GM19452 (cell line): ENCODE data around the gene SERTAD3.

Source experiments
- ATAC-seq: cut with Tn5 transposase; IDR thresholded peaks from one replicate; pipeline ENCODE4 v1.9.1; 2021; ENCODE audit not compliant: unreplicated experiment

Gene SERTAD3

DNA sequence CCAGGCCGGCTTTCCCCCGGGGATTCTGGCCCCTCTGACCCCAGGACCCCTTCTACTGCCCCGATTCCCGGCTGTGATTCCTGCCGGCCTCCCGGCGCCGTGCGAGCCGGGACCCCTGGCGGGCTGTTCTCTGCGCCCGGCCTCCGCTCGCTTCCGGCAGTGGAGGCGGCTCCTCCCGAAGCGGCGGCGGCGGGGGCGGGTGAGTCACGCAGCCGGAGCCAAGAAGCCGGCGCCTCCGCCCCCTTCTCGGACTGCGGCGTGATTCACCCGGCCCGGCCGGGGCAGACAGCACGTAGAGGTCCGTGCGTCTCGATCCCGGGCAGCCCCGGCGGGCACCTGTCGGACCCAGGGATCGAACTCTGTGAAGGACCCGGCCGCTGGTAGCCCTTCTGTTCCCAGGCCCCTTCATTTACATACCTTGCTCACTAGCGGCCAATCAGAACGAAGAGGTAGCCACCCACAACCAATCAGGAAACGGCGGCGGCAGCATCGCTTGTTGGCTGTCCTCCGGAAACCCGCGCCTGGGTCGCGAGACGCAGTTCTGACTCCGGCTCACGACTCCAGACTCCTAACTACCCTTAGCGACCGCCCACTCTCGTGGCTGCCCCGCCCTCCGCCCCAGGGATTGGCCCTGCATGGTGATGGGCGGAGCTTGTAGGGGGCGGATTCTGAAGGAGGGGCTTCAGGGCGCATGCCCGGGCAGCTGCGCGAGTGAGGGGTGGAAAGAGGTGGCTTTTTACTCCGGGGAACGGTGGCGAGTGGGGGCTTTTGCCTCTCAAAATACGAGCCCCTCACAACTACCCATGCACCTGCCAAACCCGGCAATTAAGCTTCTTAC, 18.5 kb downstream of the SERTAD3 start, which contains the start of gene SERTAD1:
Gene SERTAD1, minus strand, starts transcription at position 543 of the 838 bp plus-strand sequence. CDS start 2,446 bp downstream, outside the sequence.
- ATAC-seq: peak; percentile 85

DNA sequence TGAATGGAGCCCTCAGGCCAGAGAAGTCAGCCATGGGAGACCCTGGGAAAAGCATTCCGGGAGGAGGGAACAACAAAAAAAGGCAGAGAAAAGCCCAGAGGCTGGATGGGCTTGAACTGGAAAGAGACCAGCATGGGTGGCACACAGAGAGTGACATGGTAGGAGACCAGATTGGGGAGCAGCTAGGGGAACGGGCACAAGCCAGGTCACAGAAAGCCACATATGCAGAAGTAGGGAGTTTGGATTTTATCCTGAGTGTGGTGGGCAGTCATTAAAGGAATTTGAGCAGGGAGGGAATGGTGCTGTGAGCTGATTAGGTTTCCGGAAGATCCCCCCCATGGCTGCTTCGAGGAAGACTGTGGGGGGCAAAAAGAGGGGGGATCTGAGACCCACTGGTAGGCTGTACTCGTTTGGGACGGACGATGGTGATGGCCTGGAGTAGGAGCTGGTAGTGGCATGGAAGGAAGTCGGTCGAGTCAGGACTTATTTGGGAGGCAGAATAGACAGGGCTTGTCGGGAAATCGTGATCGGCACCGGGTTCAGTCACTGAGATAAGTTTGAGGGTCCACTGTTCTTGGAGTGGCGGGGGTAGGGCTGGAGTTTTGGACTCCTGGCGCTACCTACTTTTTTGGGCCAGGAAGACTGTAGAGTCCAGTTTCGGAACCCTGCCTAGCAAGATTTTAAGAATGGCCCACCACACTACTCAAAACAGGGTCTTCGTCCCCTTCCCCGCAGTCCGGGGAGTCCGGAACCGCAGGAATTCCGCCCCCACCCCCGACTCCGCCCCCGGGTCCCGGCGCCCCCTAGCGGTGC, 19.3 kb downstream of the SERTAD3 start:
- no peak for ATAC-seq

DNA sequence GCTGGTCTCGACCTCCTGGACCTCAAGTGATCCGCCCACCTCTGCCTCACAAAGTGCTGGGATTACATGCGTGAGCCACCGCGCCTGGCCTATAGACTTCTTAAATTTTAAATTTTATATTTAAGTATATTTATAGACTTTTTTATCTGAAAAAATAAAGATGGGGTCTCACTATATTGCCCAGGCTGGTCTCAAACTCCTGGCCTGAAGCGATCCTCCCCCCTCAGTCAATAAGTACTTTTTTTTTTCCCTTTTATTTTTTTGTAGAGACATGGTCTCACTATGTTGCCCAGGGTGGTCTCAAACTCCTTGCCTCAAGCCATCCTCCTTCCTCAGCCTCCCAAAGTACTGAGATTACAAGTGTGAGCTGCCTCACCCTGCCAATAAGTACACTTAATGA, 20.2 kb downstream of the SERTAD3 start:
- ATAC-seq: no peak

DNA sequence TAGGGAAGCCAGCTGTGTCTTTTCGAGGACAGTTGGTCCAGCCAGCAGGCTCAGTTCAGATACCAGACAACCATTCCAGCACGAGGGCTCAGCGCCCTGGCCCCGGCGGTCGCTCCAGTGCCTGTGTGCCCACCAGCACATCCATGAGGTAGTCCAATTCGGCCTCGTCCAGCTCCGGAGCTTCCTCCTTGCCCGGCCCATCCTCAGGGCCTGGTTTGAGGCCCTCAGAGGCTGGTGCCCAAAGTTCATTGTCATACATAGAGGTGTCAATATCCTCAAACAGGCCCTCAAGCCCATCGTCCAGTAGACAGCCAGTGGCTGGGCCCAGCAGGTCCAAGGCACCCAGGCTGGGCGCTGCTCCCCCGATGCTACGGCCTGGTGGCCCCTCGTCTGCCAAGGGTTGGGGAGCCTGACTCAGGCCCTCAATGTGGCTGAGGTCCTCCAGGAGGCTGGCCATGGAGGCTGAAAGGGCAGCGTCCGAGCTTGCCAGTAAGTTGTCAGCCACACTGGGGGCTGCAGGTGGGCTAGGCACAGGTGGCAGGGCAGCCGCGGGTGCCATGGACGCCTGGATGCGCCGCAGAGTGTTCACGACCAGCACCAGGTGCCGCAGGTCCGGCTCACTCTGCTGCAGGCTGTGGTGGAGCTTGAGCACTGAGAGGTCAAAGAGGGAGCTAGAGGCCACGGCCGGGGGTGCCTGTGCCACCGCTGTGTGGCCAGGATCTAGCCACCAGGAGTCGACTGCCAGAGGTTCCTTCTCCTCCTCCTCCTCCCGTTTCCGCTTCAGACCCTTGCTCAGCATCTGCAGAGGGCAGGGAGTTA, 21.2 kb downstream of the SERTAD3 start:
- no peak for ATAC-seq

DNA sequence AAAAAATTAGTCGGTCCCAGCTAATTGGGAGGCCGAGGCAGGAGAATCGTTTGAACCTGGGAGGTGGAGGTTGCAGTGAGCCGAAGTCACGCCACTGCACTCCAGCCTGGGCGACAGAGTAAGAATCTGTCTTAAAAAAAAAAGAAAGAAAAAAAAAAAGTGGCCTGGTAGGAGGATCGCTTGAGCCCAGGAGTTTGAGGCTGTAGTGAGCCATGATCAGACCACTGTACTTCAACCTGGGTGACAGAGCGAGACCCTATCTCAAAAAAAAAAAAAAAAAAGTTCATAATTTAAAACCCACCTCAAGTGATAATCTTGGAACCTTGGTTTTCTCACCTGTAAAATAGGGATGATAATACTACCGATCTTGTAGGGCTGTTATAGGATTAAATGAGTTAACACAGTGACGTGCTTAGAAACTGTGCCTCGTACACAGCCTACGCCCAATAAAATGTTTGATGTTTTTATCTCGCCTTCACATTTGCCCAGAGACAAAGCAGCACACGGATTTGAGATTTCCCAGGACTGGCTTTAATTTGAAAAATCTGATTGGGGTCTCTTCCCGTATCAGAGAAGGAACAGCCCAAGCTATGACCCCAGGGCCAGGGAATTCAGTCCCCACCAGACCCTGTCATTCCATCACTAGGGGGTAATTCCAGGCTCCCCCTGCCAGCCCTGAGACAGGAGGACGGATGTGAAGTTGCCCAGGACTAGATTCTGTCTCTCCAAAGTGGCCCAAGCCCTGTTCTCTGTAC, 22.0 kb downstream of the SERTAD3 start:
- ATAC-seq: no peak

DNA sequence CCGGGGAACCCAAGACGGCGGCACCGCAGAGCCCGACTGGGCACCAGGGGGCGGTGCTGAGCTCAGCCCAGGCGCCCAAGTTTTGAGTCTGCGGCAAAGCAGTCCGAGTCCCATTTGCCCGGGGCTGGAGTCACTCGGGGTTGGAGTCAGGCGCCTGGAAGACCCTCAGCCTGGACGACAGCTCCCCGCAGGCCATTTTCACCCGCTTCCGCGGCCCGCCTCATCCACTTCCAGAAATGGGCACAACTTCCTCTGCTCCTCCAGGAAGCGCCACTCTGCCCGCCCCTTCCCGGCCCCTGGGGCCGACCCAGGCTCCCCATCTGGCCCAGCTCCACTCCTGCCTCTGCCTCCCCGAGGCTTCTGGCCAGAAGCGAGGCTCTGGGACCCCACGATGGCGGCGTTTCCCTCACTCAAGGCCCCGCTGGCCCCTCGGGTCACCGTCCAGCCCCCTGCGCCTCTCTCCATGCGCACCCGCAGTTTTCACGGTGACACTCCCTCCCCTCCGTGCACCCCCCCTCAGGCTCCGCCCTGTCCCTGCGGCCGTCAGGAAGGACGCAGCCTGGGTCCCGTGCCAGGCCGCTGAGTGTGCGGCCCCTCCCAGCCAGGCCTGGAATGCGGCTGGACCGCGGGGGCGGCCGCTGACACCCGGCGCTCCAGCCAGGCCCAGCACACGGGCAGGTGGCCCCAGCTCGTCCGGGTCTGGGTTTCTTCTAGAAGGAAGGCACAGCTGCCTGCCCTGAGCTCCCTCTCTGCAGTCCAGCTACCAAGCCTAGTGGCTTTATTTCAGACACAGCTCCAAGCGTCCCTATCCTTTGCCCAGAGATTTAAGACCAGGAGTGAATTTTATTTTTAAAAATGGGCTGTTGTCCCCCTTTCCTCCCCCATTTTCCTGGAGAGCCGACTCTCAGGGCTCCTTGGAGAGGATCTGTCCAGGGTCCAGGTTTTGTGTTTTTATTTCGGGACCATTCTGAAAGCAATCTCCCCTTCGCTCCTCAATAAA, 23.1 kb downstream of the SERTAD3 start:
- ATAC-seq: no peak

DNA sequence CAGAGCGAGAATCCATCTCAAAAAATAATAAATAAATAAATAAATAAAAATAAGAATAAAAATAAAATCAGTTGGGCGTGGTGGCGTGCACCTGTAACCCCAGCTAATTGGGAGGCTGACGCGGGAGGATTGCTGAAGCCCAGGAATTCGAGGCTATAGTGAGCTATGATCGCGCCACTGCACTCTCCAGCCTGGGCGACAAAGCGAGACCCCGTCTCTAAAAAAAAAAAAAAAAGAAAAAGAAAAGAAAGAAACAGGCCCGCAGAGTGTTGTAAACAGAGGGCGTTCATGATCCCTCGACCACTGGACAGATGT, 23.7 kb downstream of the SERTAD3 start:
- ATAC-seq: no peak

DNA sequence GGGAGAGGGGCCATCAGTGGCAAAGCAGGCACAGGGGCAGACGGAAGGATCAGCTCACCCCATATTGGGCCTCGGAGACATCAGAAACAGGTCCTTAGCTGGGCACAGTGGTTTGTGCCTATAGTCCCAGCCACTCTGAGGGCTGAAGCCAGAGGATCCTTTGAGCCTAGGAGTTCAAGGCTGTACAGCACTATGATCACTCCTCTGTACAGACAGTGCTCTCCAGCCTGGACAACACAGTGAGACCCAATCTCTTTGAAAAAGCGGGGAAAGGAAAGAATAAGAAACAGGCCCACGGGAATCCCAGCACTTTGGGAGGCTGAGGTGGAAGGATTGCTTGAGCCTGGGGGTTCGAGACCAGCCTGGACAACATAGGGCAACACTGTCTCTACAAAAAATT, 24.4 kb downstream of the SERTAD3 start:
- ATAC-seq: no peak

DNA sequence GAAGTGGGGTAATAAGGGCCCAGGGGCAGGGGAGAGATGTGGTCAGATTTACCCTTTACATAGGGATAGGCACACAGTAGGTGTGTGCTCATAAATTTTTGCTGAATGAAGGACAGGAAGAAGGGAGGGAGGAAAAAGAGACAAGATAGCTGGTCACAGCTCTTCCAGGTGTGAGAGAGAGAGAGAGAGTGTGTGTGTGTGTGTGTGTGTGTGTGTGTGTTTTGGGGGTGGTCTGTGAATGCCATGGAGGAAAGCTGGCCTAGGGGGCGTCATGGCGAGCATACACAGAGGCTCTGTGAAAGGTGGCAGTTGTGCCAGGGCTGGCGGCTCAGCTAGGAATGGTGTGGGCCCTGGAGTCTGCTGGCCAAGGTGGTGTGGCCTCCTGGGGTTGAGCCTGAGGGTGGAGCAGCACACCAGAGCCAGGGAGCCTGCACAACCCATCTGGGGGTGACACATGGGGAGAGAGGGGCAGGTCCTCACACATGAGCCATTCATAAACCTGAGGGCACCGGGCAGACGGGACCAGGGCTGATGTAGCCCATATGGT, 25.0 kb downstream of the SERTAD3 start:
- no peak for ATAC-seq

DNA sequence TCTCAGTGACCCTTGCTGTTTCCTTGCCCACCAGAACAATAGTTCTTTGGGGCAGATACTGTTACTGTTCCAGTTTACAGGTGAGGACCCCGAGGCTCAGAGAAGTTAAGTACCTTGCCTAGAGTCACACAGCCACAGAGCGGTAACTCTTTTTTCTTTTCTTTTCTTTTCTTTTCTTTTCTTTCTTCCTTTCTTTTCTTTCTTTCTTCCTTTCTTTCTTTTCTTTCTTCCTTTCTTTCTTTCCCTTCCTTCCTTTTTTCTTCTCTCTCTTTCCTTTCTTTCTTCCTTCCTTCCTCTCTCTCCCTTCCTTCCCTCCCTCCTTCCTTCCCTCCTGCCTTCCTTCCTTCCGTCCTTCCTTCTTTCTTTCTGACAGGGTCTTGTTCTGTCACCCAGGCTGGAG, 26.1 kb downstream of the SERTAD3 start:
- no peak for ATAC-seq

DNA sequence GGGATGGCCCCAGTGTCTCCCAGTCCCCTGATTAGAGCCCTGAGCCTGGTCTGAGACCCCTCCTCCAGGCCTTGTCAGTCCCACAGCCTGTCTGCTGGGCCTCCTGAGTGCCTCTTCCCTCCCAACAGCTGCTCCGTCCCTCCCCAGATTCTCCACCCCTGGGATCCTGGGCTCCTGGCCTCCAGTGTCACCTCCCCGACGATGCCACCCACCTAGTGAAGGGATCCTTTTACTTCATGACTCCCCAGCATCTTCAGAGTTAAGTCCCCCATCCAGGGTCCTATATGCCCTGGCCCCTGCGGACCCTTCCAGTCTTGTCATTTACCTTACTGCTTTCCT, 26.5 kb downstream of the SERTAD3 start:
- no peak for ATAC-seq

DNA sequence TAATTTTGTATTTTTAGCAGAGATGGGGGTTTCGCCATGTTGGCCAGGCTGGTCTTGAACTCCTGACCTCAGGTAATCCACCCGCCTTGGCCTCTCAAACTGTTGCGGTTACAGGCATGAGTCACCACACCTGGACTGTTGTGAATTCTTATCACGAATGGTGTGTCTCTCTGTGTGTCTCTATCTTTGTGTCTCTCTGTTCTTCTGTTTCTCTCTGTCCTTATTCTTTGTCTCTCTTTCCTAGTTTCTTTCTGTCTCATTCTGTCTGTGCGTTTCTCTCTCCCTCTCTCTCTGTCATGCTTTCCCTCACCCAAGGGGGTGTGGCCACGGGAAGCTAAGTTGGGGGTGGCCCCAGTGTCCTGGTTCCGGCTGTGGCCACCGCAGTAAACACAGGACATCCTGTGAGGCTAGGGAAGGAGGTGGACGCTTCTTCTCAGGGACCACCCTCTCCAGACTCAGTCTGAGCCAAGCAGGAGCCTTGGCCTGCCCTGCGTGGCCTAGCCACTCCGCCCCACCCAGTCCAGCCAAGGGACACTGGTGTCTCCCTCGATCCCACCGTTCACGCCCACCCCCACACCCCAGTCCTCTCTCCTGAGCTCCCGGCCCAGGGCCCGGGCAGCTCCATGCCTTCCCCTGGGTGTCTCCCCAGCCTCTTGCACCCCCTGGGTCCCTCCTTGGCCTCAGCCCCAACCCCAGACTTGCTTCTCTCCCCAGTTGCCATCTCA, 27.1 kb downstream of the SERTAD3 start:
- no peak for ATAC-seq

DNA sequence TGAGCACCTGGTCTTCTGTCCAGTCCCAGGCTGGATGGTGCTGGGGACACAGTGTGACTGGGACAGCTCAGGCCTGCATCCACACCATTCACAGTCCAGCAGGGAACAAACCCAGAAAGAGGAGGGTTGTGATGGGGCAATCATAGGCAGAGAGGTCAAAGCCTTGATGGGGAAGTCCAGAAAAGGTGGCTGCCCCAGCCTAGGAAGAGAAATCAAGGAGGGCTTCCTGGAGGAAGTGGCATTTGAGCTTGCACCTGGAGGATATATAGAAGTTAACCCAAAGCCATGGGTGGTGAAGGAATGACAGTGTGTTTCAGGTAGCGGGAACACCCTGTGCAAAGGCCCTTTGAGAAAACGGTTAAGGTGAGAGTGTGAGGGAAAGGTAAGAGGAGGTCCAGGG, 28.4 kb downstream of the SERTAD3 start:
- no peak for ATAC-seq

DNA sequence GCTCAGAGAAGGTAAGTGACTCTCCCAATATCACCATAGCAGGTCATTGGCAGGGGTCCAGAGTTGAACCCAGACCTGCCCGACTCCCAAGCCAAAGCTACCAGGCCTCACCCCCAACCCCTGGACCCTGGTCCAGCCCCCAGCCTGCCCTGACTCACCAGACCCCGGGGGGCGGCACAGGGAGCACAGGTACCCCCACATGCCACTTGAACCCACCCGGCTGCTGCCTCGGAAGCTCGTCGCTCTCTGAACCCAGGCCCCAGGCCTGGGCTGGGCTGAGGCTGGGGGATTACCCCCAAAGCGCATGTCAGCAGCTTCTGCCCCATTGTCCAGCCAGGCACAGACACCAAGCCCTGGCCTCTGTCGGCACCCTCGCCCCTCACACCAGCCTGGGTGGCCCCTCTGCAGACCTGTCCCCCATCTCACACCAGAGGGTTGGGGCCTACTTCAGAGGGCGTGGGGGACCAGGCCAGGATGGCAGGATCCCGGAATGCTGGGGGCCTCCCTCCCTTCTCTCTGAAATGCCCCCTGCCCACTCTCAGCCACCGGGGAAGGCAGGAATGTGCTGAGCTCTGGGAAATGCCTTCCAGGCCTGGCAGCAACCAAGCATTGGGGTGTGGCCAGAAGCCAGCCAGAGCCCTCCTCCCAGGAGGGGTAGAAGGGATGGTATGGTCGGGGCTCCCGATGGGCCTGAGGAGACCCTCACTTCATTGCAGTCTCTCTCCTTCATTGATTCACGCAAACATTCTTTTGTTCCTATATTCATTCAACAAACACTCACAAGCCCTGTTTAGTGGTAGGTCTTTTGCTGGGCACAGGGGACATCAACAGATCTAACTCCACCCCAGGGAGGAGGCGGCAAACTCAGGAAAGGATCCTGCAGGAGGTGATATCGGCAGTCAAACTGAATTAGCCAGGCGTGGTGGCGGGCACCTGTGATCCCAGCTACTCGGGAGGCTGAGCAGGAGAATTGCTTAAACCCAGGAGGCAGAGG, 29.3 kb downstream of the SERTAD3 start:
- no peak for ATAC-seq

DNA sequence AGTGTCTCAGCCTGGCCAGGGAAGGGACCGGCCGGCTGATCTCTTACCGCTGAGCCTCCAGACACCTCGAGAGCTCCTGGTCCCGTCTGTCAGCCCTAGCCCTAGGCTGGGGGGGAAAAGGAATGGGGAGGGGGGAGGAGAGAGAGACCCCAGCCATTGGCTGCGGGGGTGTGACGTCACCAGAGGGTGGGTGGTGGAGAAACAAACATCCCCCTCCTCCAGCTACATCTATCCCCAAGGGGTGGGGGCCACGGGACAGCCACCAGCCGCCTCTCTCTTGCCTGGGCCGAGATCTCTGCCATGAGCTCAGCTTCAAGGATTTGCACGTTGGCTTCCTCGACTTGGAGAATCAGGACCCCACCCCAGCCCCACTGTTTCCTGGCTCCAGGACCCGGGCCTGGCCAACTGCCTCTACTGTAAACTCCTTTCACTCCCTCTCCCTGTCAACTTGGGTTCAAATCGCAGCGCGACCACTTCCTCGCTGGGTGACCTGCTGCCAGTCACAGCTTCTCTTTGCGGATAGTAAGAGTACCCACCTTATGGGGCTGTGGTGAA, 30.8 kb downstream of the SERTAD3 start, which contains the start of gene PRX:
Gene PRX, minus strand, starts transcription at position 88 of the 555 bp plus-strand sequence. CDS start 5,446 bp downstream, outside the sequence.
- ATAC-seq: no peak

DNA sequence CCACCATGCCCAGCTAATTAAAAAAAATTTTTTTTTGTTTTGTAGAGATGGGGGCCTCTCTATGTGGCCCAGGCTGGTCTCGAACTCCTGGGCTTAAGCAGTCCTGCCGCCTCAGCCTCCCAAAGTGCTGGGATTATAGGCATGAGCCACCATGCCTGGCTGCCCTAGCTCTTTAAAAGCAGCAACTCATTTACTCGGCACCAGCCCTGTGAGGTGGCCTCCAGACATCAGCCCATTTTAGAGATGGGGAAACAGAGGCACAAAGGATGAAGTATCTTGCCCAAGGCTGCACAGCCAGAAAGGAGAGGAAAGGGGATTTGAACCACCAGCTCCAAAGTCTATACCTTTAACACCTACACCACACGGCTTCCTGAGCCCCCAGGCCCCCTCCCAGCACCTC, 31.3 kb downstream of the SERTAD3 start:
- ATAC-seq: no peak

DNA sequence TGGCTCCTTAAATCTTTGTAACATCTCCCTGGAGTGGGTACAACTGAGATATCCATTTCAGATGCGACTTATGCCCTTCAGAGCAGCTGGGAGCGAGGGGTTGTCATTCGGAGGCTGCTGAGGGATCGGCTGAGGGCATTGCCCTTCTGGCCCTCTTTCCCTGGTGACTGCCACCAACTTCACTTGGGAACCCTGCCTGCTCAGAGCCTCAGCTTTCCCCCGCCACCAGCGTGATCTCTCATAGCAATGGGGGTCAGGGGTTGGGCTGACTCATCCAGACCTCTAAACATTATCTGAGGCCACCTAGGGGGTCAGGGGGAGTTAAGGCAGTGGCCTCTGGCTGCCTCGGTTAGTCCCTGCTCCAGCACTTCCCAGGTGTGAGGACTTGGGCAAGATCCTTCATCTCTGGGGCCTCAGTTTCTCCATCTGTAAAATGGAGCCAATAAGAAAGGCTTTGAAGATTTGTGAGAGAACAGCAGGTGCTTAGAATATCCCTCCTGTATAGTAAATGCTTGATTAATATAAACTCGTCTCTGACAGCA, 32.1 kb downstream of the SERTAD3 start:
- no peak for ATAC-seq
